ENCODE results near the gene ZFP36L1. TPM values are rescaled to one million over a fixed set of nuclear protein-coding genes. Genes with fewer than 3 reads are reported as not detected.

The ZFP36L1 gene, protein sequence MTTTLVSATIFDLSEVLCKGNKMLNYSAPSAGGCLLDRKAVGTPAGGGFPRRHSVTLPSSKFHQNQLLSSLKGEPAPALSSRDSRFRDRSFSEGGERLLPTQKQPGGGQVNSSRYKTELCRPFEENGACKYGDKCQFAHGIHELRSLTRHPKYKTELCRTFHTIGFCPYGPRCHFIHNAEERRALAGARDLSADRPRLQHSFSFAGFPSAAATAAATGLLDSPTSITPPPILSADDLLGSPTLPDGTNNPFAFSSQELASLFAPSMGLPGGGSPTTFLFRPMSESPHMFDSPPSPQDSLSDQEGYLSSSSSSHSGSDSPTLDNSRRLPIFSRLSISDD
- 376 and 426 TPM in 2 replicates for total RNA-seq (2022)
- percentile 100 among the genes with signal in this experiment for Bru-seq, nascent RNA
- percentile 98 among the genes with signal in this experiment for BruChase-seq, experiment 1, labeled RNA remaining after a 6-hour chase
- percentile 100 among the genes with signal in this experiment for BruChase-seq, experiment 2, labeled RNA remaining after a 2-hour chase
- long read RNA-seq, transcript ZFP36L1-201 (3 exons, 3,026 nt) = minor isoform, 24 of 495 reads
- long read RNA-seq, transcript ZFP36L1-202 (2 exons, 3,190 nt) = major isoform, 290 of 495 reads
- long read RNA-seq, partial matches to known transcripts = 12 of 495 reads
- long read RNA-seq, other reads (novel, unspliced or antisense) = 169 of 495 reads

DNA sequence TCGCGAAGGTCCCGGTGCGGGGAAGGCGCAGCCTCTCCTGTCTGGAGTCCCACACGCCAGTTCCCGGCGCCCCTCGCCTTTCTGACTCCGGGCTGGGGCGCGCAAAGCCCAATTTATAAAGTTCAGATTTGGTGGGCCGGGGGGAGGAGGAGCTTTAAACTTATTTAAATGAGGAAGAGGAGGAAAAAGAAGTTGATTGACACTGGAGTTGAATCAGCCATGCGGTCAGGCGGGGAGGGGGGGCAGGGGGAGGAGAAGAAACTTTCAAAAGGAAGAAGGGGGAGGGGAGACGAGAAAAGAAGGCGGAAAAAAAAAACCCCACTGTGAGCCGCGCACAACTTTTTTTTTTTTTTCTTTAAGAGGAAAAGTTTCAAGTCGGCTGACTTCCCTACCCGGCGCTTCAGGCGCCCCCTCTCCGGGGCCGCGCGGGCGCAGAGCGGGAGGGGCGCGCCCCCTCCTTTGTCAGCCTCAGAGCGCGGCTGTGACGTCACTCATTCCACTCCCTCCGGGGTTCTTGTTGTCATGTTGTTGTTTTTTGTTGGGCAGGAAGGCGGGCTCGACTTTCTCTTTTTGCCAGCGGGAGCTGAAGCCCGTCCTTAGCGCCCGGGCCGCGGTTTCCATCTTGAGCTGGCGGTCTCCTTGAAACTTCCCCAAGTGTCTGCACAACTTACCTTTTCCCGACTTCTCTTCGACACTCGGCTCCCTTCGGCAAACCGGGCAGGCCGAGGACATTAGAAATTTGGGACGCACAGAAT, at the start of gene ZFP36L1:
TSS of gene ZFP36L1 (minus strand) at position 89 of the 755 bp plus-strand sequence. CDS start 129 bp downstream, outside the sequence.
- Mint-ChIP-seq H3K4me1 (ENCODE audit: insufficient read depth, unreplicated experiment) (peaks cover 20% of the 10 kb centered on the region), H3K36me3 (ENCODE audit: insufficient read depth, unreplicated experiment) (peaks cover 70% of the 10 kb centered on the region), H3K27ac (ENCODE audit: low read depth, unreplicated experiment) (peak within 1 kb of the TSS; percentile 97), H3K4me3 (ENCODE audit: unreplicated experiment) (peak within 1 kb of the TSS; percentile 98), H3K9me3 (ENCODE audit: unreplicated experiment) (no peaks in the 10 kb centered on the region), H3K27me3 (ENCODE audit: insufficient read depth, unreplicated experiment) (no peaks in the 10 kb centered on the region)
- TF ChIP-seq, protein P1, sequence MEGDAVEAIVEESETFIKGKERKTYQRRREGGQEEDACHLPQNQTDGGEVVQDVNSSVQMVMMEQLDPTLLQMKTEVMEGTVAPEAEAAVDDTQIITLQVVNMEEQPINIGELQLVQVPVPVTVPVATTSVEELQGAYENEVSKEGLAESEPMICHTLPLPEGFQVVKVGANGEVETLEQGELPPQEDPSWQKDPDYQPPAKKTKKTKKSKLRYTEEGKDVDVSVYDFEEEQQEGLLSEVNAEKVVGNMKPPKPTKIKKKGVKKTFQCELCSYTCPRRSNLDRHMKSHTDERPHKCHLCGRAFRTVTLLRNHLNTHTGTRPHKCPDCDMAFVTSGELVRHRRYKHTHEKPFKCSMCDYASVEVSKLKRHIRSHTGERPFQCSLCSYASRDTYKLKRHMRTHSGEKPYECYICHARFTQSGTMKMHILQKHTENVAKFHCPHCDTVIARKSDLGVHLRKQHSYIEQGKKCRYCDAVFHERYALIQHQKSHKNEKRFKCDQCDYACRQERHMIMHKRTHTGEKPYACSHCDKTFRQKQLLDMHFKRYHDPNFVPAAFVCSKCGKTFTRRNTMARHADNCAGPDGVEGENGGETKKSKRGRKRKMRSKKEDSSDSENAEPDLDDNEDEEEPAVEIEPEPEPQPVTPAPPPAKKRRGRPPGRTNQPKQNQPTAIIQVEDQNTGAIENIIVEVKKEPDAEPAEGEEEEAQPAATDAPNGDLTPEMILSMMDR (IDR thresholded peaks at IDR 0.05; ENCODE audit: unreplicated experiment) = no peak
- BruUV-seq (replicated peaks) = no TSS peak
- ChIA-PET CTCF (interaction anchor here (0.7 kb wide), 1 partner anchor 457 kb away, joined by 3 read pairs; no protein-coding TSS in a partner anchor), POLR2A (interaction anchor here (0.6 to 11.3 kb wide), 85 partner anchors 8 to 1183 kb away, joined by 3 to 403 read pairs (median 5); partner anchors contain the start of gene ZFYVE26)
- intact Hi-C loops (cut with micrococcal nuclease) = loop anchor here (1.0 to 5.0 kb wide), 3 partner anchors 23 to 711 kb away; no protein-coding TSS in a partner anchor
- peak; percentile 96 for DNase-seq (ENCODE audit: unreplicated experiment)

DNA sequence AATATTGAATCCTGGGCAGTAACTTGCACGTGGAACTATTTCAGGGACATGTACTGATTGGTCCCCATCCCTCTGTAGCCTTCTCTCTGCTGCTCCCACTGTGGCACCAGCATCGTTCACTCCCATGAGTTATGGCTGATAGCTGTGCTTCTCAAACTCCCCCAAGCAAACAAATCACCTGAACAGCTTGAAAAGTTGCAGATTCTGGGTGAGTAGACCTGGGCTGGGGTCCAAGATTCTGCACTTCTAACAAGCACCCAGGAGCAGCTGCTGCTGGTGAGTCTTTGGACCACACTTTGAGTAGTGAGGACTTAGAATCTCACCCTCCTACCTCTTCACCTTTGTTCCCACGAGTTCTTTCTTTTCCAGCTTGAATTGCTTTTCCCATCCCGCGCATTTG, 49.4 kb upstream of the ZFP36L1 start:
- Mint-ChIP-seq H3K4me1 (ENCODE audit: insufficient read depth, unreplicated experiment) (peaks cover 22% of the 10 kb centered on the region), H3K27ac (ENCODE audit: low read depth, unreplicated experiment) (no peak overlapping the region), H3K27me3 (ENCODE audit: insufficient read depth, unreplicated experiment) (no peaks in the 10 kb centered on the region), H3K4me3 (ENCODE audit: unreplicated experiment) (no peak overlapping the region), H3K9me3 (ENCODE audit: unreplicated experiment) (peaks cover 8% of the 10 kb centered on the region), H3K36me3 (ENCODE audit: insufficient read depth, unreplicated experiment) (peaks cover 4% of the 10 kb centered on the region)
- intact Hi-C loops (cut with micrococcal nuclease) = loop anchor here (5.0 kb wide), 1 partner anchor 910 kb away; no protein-coding TSS in a partner anchor
- DNase-seq (ENCODE audit: unreplicated experiment) = no peak
- TF ChIP-seq, protein P1 (IDR thresholded peaks at IDR 0.05; ENCODE audit: unreplicated experiment) = no peak
- CTCF ChIA-PET = interaction anchor here (0.5 to 3.1 kb wide), 8 partner anchors 16 to 1004 kb away, joined by 3 to 23 read pairs (median 4); no protein-coding TSS in a partner anchor
- BruUV-seq (replicated peaks) = no TSS peak
- POLR2A ChIA-PET = no interaction called here

DNA sequence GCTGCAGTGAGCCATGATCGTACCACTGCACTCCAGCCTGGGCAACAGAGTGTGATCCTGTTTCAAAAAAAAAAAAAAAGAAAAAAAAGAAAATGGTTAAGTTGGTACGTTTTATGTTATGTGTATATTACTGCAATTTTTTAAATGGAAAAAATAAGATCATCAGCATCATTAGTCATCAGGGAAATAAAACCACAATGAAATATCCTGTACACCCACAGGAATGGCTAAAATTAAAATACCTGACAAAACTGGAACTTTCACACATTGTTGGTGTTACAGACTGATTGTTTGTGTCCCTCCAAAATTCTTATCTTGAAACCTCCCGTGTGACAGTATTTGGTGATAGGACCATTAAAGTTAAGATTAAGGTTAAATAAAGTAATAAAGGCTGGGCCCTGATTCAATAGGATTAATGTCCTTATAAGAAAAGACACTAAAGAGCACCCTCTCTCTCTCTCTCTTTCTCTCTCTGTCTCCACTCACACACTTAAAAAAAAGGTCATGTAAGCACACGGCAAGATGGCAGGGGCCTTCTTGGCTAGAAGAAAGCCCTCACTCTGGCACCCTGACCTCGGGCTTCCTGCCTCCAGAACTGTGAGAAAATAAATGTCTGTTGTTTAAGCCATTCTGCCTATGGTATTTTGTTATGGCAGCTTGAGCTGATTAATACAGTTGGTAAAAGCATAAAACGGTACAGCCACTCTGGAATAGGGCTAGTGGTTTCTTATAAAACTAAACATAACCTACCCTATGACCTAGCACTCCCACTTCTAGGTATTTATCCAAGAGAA, 48.3 kb upstream of the ZFP36L1 start:
- ChIA-PET POLR2A (no interaction called here), CTCF (interaction anchor here (0.6 kb wide), 1 partner anchor 325 kb away, joined by 7 read pairs; no protein-coding TSS in a partner anchor)
- DNase-seq (ENCODE audit: unreplicated experiment) = no peak
- BruUV-seq (replicated peaks) = no TSS peak
- H3K27ac Mint-ChIP-seq (ENCODE audit: low read depth, unreplicated experiment) = no peak overlapping the region
- H3K36me3 Mint-ChIP-seq (ENCODE audit: insufficient read depth, unreplicated experiment) = peaks cover 4% of the 10 kb centered on the region
- TF ChIP-seq, protein P1 (IDR thresholded peaks at IDR 0.05; ENCODE audit: unreplicated experiment) = no peak
- intact Hi-C loops (cut with micrococcal nuclease) = loop anchor here (5.0 kb wide), 1 partner anchor 909 kb away; no protein-coding TSS in a partner anchor
- peaks cover 8% of the 10 kb centered on the region for H3K9me3 Mint-ChIP-seq (ENCODE audit: unreplicated experiment)
- no peaks in the 10 kb centered on the region for H3K27me3 Mint-ChIP-seq (ENCODE audit: insufficient read depth, unreplicated experiment)
- H3K4me3 Mint-ChIP-seq (ENCODE audit: unreplicated experiment) = no peak overlapping the region
- peaks cover 22% of the 10 kb centered on the region for H3K4me1 Mint-ChIP-seq (ENCODE audit: insufficient read depth, unreplicated experiment)

Data from MCF 10A (cell line).